ENCODE results near the gene TAF7L.

The TAF7L gene

DNA sequence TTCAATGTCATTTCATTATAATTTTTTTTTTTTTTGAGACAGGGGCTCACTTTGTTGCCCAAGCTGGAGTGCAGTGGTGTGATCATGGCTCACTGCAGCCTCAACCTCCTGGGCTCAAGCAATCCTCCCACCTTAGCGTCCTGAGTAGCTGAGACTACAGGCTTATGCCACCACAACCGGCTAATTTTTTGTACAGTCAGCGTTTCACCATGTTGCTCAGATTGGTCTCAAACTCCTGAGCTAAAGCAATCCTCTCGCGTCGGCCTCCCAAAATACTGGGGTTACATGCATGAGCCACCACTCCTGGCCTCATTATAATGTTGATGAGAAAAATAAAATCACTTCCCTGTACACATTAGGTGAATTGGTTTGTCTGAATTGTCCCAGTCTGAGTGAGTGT lies 16.9 kb downstream of the TAF7L start:
- ChIA-PET CTCF (no interaction called here), POLR2A (no interaction called here)
- TF ChIP-seq, protein P1, sequence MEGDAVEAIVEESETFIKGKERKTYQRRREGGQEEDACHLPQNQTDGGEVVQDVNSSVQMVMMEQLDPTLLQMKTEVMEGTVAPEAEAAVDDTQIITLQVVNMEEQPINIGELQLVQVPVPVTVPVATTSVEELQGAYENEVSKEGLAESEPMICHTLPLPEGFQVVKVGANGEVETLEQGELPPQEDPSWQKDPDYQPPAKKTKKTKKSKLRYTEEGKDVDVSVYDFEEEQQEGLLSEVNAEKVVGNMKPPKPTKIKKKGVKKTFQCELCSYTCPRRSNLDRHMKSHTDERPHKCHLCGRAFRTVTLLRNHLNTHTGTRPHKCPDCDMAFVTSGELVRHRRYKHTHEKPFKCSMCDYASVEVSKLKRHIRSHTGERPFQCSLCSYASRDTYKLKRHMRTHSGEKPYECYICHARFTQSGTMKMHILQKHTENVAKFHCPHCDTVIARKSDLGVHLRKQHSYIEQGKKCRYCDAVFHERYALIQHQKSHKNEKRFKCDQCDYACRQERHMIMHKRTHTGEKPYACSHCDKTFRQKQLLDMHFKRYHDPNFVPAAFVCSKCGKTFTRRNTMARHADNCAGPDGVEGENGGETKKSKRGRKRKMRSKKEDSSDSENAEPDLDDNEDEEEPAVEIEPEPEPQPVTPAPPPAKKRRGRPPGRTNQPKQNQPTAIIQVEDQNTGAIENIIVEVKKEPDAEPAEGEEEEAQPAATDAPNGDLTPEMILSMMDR (IDR thresholded peaks at IDR 0.05; ENCODE audit: control extremely low read depth, extremely low read depth, low read depth, missing control alignments): no peak
- DNase-seq (ENCODE audit: extremely low spot score): no peak

DNA sequence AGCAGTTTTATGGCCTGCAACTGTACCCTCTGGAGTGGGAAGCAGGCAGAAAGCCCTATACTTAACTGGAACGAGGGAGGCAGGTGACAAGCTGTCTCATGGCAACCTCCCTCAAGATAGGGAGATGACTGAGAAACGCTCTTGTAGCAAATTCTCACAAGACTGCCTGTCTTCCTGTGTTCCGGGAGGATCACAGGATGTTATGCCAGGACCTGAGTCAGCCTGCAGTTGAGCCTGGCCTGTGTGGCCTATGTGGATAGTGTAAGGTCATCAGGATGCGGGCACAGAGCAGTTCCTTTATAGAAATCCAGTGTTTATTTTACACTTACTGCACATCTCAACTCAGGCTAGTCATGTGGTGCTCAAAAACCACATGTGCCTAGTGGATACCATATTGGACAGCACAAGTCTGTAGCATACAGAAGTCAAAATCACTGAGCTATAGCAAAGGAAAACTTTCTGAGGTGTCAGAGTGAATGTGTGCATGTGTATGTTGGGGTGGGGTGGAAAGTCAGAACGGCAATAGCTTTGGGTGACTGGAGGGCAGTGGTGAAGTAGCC lies 25.2 kb downstream of the TAF7L start:
- TF ChIP-seq, protein P1 (IDR thresholded peaks at IDR 0.05; ENCODE audit: control extremely low read depth, extremely low read depth, low read depth, missing control alignments): no peak
- no peak for DNase-seq (ENCODE audit: extremely low spot score)
- POLR2A ChIA-PET: no interaction called here
- CTCF ChIA-PET: no interaction called here

DNA sequence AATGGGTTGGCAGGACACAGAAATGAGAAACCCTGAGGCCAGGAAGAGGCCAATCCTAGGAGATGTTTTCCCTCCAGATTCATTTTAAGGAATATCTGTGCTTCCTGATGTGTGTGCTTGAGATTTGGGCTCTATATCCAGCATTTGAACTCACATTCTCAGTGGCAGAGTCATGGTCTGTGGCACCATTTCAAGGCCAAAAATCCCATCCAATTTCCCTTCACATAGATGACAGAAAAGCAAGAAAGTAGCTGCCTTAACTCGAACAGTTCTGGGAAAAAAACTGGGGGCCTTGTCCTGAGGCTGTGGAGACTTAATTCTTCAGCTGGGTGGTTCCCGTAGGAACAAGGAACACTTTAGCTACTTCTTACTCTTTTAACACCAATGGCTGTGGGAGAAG lies 27.4 kb downstream of the TAF7L start:
- CTCF ChIA-PET: no interaction called here
- TF ChIP-seq, protein P1 (IDR thresholded peaks at IDR 0.05; ENCODE audit: control extremely low read depth, extremely low read depth, low read depth, missing control alignments): no peak
- DNase-seq (ENCODE audit: extremely low spot score): no peak
- POLR2A ChIA-PET: no interaction called here

DNA sequence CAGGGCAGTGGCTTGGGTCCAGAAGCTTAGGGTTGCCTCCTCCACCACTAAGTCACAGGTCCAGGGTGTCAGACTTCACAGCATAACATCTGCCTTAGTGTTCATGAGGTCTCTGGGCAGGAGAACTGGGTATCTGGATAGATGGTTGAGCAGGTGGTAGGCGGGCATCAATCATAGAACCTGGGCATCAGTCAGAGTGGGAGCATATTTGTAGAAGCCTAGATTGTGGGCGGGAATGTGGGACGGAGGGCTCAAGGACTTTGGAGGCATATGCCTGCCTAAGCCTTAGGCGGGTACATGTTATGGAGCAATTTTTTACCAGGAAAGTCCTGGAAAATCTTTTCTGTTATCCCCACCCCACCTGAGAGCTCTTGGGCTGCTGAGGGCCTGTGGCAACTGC lies 28.5 kb downstream of the TAF7L start:
- CTCF ChIA-PET: no interaction called here
- POLR2A ChIA-PET: no interaction called here
- TF ChIP-seq, protein P1 (IDR thresholded peaks at IDR 0.05; ENCODE audit: control extremely low read depth, extremely low read depth, low read depth, missing control alignments): no peak
- DNase-seq (ENCODE audit: extremely low spot score): no peak

DNA sequence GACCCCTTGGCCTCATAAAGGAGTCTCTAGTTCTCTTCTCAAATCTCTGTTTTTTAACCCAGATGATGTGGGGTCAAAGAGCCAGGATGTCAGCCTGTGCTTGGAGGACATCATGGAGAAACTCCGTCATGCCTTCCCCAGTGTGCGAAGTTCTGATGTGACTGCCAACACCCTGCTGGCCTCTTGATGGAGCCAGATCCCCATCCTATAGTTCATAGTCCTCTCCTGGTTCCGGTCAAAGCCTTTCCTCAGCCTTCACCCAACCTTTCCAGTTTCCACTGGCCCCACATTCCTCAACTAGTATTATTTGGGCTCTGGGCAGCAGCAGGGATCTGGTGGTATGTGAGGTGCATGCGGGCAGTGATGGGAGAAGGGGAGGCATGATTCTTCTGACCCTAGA lies 30.7 kb downstream of the TAF7L start:
- no peak for DNase-seq (ENCODE audit: extremely low spot score)
- TF ChIP-seq, protein P1 (IDR thresholded peaks at IDR 0.05; ENCODE audit: control extremely low read depth, extremely low read depth, low read depth, missing control alignments): peak; percentile 32
- ChIA-PET CTCF (no interaction called here), POLR2A (no interaction called here)

DNA sequence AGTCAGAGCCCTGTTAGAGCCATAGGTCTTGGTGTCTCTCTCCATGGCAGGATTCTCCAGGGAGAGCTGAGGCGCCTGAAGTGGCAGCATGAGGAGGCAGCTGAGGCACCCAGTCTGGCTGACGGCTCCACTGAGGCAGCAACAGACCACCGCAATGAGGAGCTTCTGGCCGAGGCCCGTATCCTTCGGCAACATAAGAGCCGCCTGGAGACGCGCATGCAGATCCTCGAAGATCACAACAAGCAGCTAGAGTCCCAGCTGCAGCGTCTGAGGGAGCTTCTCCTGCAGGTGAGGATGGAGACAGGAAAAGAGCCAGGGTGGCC lies 32.9 kb downstream of the TAF7L start:
- ChIA-PET POLR2A (interaction anchor here (0.6 kb wide), 1 partner anchor 468 kb away, joined by 8 read pairs; no protein-coding TSS in a partner anchor), CTCF (no interaction called here)
- TF ChIP-seq, protein P1 (IDR thresholded peaks at IDR 0.05; ENCODE audit: control extremely low read depth, extremely low read depth, low read depth, missing control alignments): no peak
- no peak for DNase-seq (ENCODE audit: extremely low spot score)
